Testis (tissue), 2 donors: Measurements from ENCODE around the gene ARRDC5.

Experiments used
- POLR2A ChIP-seq: fragments of 450-650 bp; IDR thresholded peaks from one replicate; pipeline ENCODE4 v1.6.1; 2017; ENCODE audit warnings: antibody characterized with exemption, mild to moderate bottlenecking, moderate library complexity
- TF ChIP-seq, protein P1 (sequence below), 3 experiments: fragments of 450-650 bp in 2 of 3; fragments of 200-600 bp in 1 of 3; sonication (generic) in 1 of 3; IDR thresholded peaks; one replicate each; pipeline ENCODE4 v1.5.1; 2016 to 2019; ENCODE audit warnings: antibody characterized with exemption in 3 of 3, mild to moderate bottlenecking in 2 of 3, moderate library complexity in 1 of 3

DNA sequence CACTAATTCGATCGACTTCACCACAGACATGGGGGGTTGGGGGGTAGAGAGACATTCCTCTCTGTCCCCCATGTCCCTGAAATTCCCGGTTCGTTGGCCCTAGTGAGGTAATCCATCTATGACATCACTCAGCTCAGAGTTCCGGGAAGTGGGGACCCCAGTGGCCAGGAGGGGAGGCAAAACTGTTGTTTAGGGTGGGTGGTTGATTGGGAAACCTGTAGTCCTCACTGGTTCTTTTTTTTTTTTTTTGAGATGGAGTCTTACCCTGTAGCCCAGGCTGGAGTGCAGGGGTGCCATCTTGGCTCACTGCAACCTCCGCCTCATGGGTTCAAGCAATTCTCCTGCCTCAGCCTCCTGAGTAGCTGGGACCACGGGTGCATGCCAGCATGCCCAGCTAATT is at the start of gene ARRDC5:
- no peak for TF ChIP-seq POLR2A
- TF ChIP-seq, protein P1, sequence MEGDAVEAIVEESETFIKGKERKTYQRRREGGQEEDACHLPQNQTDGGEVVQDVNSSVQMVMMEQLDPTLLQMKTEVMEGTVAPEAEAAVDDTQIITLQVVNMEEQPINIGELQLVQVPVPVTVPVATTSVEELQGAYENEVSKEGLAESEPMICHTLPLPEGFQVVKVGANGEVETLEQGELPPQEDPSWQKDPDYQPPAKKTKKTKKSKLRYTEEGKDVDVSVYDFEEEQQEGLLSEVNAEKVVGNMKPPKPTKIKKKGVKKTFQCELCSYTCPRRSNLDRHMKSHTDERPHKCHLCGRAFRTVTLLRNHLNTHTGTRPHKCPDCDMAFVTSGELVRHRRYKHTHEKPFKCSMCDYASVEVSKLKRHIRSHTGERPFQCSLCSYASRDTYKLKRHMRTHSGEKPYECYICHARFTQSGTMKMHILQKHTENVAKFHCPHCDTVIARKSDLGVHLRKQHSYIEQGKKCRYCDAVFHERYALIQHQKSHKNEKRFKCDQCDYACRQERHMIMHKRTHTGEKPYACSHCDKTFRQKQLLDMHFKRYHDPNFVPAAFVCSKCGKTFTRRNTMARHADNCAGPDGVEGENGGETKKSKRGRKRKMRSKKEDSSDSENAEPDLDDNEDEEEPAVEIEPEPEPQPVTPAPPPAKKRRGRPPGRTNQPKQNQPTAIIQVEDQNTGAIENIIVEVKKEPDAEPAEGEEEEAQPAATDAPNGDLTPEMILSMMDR (IDR thresholded peaks at IDR 0.05), result no peak
